ENCODE results near the gene LRRC43.

LRRC43 gene

DNA sequence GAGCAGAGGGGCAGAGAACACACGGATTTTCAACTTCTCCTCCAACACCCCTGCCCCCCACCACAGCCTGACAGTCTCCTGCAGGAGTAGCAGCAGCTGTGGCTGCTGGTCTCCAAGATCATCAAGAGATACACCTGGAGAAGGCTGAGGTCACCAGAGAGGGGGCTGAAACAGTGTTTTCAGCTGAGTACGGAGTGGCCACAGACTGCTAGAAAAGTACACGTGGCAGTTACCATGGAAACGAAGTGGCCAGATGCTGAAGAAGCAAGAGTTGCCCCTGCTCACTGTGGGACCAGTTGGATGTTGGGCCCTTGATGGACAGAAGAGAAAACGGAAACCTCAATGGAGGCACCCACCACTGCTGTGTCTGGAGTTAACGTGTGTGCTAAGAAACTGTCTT, 47.9 kb downstream of the LRRC43 start:
- Histone ChIP-seq H3K36me3 (ENCODE audit: control insufficient read depth in 1 of 2, insufficient read depth in 2 of 2, low read length in 2 of 2) (peaks cover 19 to 26% of the 10 kb centered on the region in 2 experiments), H3K4me3 (ENCODE audit: low read depth, low read length) (no peak overlapping the region), H3K27me3 (ENCODE audit: insufficient read depth, low read length) (no peaks in the 10 kb centered on the region), H3K79me1 (ENCODE audit: low read length) (peaks cover under 1% of the 10 kb centered on the region), H4K8ac (ENCODE audit: low read depth, low read length) (no peak overlapping the region), H3K9ac (ENCODE audit: low read length) (no peak overlapping the region), H3K18ac (ENCODE audit: low read length) (no peak overlapping the region), H3K23ac (ENCODE audit: low read length) (no peak overlapping the region), H3K9me3 (ENCODE audit: insufficient read depth, low read depth, low read length) (no peaks in the 10 kb centered on the region), H3K14ac (ENCODE audit: low read length) (no peak overlapping the region), H2BK120ac (ENCODE audit: insufficient read depth, low read length, poor library complexity) (no peak overlapping the region), H3K4ac (ENCODE audit: low read depth, low read length) (no peak overlapping the region), H2AFZ (ENCODE audit: insufficient read depth, low read length, poor library complexity) (no peak overlapping the region), H3K27ac (ENCODE audit: low read depth, low read length) (no peak overlapping the region), H3K79me2 (ENCODE audit: control insufficient read depth, insufficient read depth, low read length, poor library complexity) (peaks cover under 1% of the 10 kb centered on the region), H3K4me2 (ENCODE audit: low read length) (no peak overlapping the region), H4K91ac (ENCODE audit: low read depth, low read length) (no peak overlapping the region), H2AK5ac (ENCODE audit: low read length) (no peak overlapping the region), H3K4me1 (ENCODE audit: control insufficient read depth in 1 of 2, insufficient read depth in 2 of 2, low read length in 2 of 2) (peaks cover 5 to 7% of the 10 kb centered on the region in 2 experiments), H2BK5ac (ENCODE audit: low read depth, low read length, poor library complexity) (no peak overlapping the region), H4K12ac (ENCODE audit: low read depth, low read length) (no peak overlapping the region), H2BK12ac (ENCODE audit: low read length) (no peak overlapping the region)
- DNase-seq, result no peak
- no CpG with 5 or more reads among the region's 6 CpGs for WGBS (ENCODE audit: extremely low coverage, insufficient coverage, insufficient read length)

DNA sequence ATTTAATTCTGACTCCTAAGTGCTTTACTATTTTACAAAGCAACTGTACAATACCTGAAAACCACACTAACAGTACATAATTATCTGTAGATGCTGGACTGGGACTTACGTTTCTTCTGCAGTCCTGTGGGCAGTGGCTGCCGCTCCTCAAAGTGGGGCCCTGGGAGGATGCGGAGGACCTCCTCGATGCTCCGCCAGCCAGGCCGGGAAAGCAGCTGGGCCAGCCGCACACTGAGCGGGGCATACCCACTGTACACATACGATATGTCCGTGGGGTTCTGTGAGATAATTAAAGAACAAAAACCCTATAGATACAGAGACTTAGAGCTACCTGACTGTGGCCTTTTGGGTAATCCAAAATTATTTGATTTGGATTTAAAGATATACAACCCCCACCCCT, 49.8 kb downstream of the LRRC43 start:
- no peak overlapping the region for H4K12ac ChIP-seq (ENCODE audit: low read depth, low read length)
- no peak overlapping the region for H2AK5ac ChIP-seq (ENCODE audit: low read length)
- no peak overlapping the region for H3K18ac ChIP-seq (ENCODE audit: low read length)
- no peak overlapping the region for H3K14ac ChIP-seq (ENCODE audit: low read length)
- H2BK5ac ChIP-seq (ENCODE audit: low read depth, low read length, poor library complexity), result no peak overlapping the region
- no peaks in the 10 kb centered on the region for H3K79me2 ChIP-seq (ENCODE audit: control insufficient read depth, insufficient read depth, low read length, poor library complexity)
- H3K4me2 ChIP-seq (ENCODE audit: low read length), result no peak overlapping the region
- no peak overlapping the region for H3K4ac ChIP-seq (ENCODE audit: low read depth, low read length)
- H4K8ac ChIP-seq (ENCODE audit: low read depth, low read length), result no peak overlapping the region
- no peak overlapping the region for H3K9ac ChIP-seq (ENCODE audit: low read length)
- no peak for DNase-seq
- no peak overlapping the region for H2BK120ac ChIP-seq (ENCODE audit: insufficient read depth, low read length, poor library complexity)
- H3K27ac ChIP-seq (ENCODE audit: low read depth, low read length), result no peak overlapping the region
- no peak overlapping the region for H4K91ac ChIP-seq (ENCODE audit: low read depth, low read length)
- no peaks in the 10 kb centered on the region for H3K79me1 ChIP-seq (ENCODE audit: low read length)
- H3K4me1 ChIP-seq (ENCODE audit: control insufficient read depth in 1 of 2, insufficient read depth in 2 of 2, low read length in 2 of 2), result no peaks in the 10 kb centered on the region
- no CpG with 5 or more reads among the region's 10 CpGs for WGBS (ENCODE audit: extremely low coverage, insufficient coverage, insufficient read length)
- H3K36me3 ChIP-seq (ENCODE audit: control insufficient read depth in 1 of 2, insufficient read depth in 2 of 2, low read length in 2 of 2), result peaks cover 19 to 29% of the 10 kb centered on the region in 2 experiments
- H2AFZ ChIP-seq (ENCODE audit: insufficient read depth, low read length, poor library complexity), result no peak overlapping the region
- no peak overlapping the region for H2BK12ac ChIP-seq (ENCODE audit: low read length)
- H3K27me3 ChIP-seq (ENCODE audit: insufficient read depth, low read length), result no peaks in the 10 kb centered on the region
- H3K23ac ChIP-seq (ENCODE audit: low read length), result no peak overlapping the region
- H3K4me3 ChIP-seq (ENCODE audit: low read depth, low read length), result no peak overlapping the region
- no peaks in the 10 kb centered on the region for H3K9me3 ChIP-seq (ENCODE audit: insufficient read depth, low read depth, low read length)

DNA sequence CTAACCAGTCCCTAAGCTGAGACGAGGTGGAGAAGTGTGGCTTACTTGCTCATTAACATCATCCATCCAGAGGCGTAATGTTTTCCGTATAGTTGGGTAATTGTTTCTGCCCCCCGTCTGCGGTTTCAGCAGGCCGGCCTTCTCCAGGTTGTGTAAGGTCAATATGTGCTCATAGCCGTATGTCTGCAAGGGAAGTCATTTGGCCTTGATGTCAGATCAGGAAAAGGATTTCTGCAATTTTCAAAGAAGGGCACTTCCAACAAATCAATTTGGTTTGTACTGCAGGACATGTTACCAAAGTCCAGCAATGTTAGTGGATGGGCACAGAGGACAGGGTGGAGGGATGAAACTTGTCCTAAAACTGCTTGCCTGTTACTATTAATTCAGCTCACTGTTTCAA, 52.8 kb downstream of the LRRC43 start:
- Histone ChIP-seq H4K8ac (ENCODE audit: low read depth, low read length) (no peak overlapping the region), H3K36me3 (ENCODE audit: control insufficient read depth in 1 of 2, insufficient read depth in 2 of 2, low read length in 2 of 2) (peaks cover 20 to 31% of the 10 kb centered on the region in 2 experiments), H3K79me2 (ENCODE audit: control insufficient read depth, insufficient read depth, low read length, poor library complexity) (no peaks in the 10 kb centered on the region), H3K27me3 (ENCODE audit: insufficient read depth, low read length) (no peaks in the 10 kb centered on the region), H3K18ac (ENCODE audit: low read length) (no peak overlapping the region), H4K91ac (ENCODE audit: low read depth, low read length) (no peak overlapping the region), H3K79me1 (ENCODE audit: low read length) (no peaks in the 10 kb centered on the region), H4K12ac (ENCODE audit: low read depth, low read length) (no peak overlapping the region), H3K4ac (ENCODE audit: low read depth, low read length) (no peak overlapping the region), H3K4me3 (ENCODE audit: low read depth, low read length) (no peak overlapping the region), H2BK5ac (ENCODE audit: low read depth, low read length, poor library complexity) (no peak overlapping the region), H3K4me2 (ENCODE audit: low read length) (no peak overlapping the region), H2AK5ac (ENCODE audit: low read length) (no peak overlapping the region), H3K4me1 (ENCODE audit: control insufficient read depth in 1 of 2, insufficient read depth in 2 of 2, low read length in 2 of 2) (peaks cover 0 to 2% of the 10 kb centered on the region in 2 experiments), H3K27ac (ENCODE audit: low read depth, low read length) (no peak overlapping the region), H3K9ac (ENCODE audit: low read length) (no peak overlapping the region), H3K14ac (ENCODE audit: low read length) (no peak overlapping the region), H3K23ac (ENCODE audit: low read length) (no peak overlapping the region), H2BK120ac (ENCODE audit: insufficient read depth, low read length, poor library complexity) (no peak overlapping the region), H2BK12ac (ENCODE audit: low read length) (no peak overlapping the region), H3K9me3 (ENCODE audit: insufficient read depth, low read depth, low read length) (no peaks in the 10 kb centered on the region), H2AFZ (ENCODE audit: insufficient read depth, low read length, poor library complexity) (no peak overlapping the region)
- DNase-seq, result no peak
- WGBS (ENCODE audit: extremely low coverage, insufficient coverage, insufficient read length), result no CpG with 5 or more reads among the region's 7 CpGs

DNA sequence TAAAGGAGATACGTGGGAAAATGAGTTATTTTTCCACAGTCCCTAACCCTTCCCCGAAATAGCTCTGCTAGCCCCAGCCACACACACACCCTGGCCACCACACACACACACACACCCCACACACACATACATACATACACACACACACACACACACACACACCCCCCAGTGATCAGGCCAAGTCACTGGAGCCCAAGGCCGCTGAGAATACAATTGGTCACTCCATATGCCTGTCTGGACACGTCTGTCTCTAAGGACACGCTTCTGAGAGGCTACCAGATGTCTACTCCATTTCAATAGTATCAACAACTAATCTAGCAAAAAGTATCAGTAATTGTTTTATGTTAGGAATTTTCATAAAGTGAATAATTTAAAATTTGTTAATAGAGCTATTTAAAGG, 55.9 kb downstream of the LRRC43 start:
- H3K79me1 ChIP-seq (ENCODE audit: low read length), result no peaks in the 10 kb centered on the region
- no peak overlapping the region for H2AK5ac ChIP-seq (ENCODE audit: low read length)
- H3K79me2 ChIP-seq (ENCODE audit: control insufficient read depth, insufficient read depth, low read length, poor library complexity), result no peaks in the 10 kb centered on the region
- H4K12ac ChIP-seq (ENCODE audit: low read depth, low read length), result no peak overlapping the region
- no peak overlapping the region for H3K9ac ChIP-seq (ENCODE audit: low read length)
- no peak overlapping the region for H2BK120ac ChIP-seq (ENCODE audit: insufficient read depth, low read length, poor library complexity)
- H3K36me3 ChIP-seq (ENCODE audit: control insufficient read depth in 1 of 2, insufficient read depth in 2 of 2, low read length in 2 of 2), result peaks cover 20 to 33% of the 10 kb centered on the region in 2 experiments
- H3K9me3 ChIP-seq (ENCODE audit: insufficient read depth, low read depth, low read length), result no peaks in the 10 kb centered on the region
- WGBS (ENCODE audit: extremely low coverage, insufficient coverage, insufficient read length), result no CpG with 5 or more reads among the region's 5 CpGs
- H2BK5ac ChIP-seq (ENCODE audit: low read depth, low read length, poor library complexity), result no peak overlapping the region
- H3K27ac ChIP-seq (ENCODE audit: low read depth, low read length), result no peak overlapping the region
- H3K14ac ChIP-seq (ENCODE audit: low read length), result no peak overlapping the region
- peaks cover 0 to 2% of the 10 kb centered on the region in 2 experiments for H3K4me1 ChIP-seq (ENCODE audit: control insufficient read depth in 1 of 2, insufficient read depth in 2 of 2, low read length in 2 of 2)
- no peak overlapping the region for H3K4me2 ChIP-seq (ENCODE audit: low read length)
- H3K23ac ChIP-seq (ENCODE audit: low read length), result no peak overlapping the region
- H2BK12ac ChIP-seq (ENCODE audit: low read length), result no peak overlapping the region
- no peak overlapping the region for H4K8ac ChIP-seq (ENCODE audit: low read depth, low read length)
- no peak overlapping the region for H2AFZ ChIP-seq (ENCODE audit: insufficient read depth, low read length, poor library complexity)
- H3K18ac ChIP-seq (ENCODE audit: low read length), result no peak overlapping the region
- no peak overlapping the region for H3K4me3 ChIP-seq (ENCODE audit: low read depth, low read length)
- no peak for DNase-seq
- H3K4ac ChIP-seq (ENCODE audit: low read depth, low read length), result no peak overlapping the region
- no peak overlapping the region for H4K91ac ChIP-seq (ENCODE audit: low read depth, low read length)
- H3K27me3 ChIP-seq (ENCODE audit: insufficient read depth, low read length), result no peaks in the 10 kb centered on the region
